Left renal pelvis (tissue), 4 donors: Measurements from ENCODE around the gene FOXA3. TPM values are rescaled to one million over a fixed set of nuclear protein-coding genes. Genes with fewer than 3 reads are reported as not detected.
"Not testable (repeated sequence)": the region's sequence is repeated elsewhere in the genome, so short reads cannot be mapped to it uniquely, and the experiment has no call there.

Experiments
- DNase-seq, 4 donors: peaks; one replicate each; pipeline ENCODE4 v3.0.0-alpha.2; 2013; ENCODE audit warnings: low read depth in 4 of 4, low spot score in 3 of 4
- polyA plus RNA-seq, 4 donors: library from polyadenylated mRNA; unstranded; fragments of 120-200 nt; gene quantifications; one replicate each; pipeline ENCODE4 v1.2.1, GENCODE V29; 2013; ENCODE audit not compliant: insufficient read length in 4 of 4

Gene FOXA3
- polyA plus RNA-seq, 4 donors: 0.11 to 0.76 (median 0.31) TPM

DNA sequence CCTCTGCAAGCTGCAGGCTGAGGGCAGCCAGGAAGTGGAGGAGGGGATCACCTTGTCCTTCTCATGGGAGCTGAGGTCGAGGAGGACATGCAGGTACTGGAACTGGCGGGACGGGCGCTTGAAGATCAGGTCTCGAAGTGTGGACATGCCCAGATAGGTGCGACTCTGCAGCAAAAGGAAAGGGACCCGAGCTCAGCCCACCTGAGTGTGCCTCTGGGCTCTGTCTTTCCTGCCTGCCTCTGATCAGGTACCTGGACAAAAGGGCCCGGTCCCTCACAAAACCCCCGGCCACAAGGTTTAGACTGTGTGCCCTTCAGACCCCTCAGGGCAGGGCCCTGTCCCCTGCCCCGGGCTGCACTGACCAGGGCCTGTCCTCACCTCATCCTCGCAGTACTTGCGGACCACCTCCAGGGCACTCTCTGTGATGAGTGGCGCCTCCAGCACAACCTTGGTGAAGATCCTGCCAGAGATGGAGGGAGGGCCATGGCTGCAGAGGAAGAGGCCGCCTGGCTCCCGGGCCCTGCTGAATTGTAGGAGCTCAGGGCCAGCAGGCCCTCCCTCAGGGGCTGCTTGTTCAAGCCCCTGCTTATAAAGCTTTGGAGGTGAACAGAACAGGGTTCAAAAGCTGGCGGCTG, 36.5 kb upstream of the FOXA3 start:
- no peak for DNase-seq

- DNase-seq: no peak
Observed at GRCh38 chr19:45828523-45828922, 35.6 kb upstream of the FOXA3 start.

DNA sequence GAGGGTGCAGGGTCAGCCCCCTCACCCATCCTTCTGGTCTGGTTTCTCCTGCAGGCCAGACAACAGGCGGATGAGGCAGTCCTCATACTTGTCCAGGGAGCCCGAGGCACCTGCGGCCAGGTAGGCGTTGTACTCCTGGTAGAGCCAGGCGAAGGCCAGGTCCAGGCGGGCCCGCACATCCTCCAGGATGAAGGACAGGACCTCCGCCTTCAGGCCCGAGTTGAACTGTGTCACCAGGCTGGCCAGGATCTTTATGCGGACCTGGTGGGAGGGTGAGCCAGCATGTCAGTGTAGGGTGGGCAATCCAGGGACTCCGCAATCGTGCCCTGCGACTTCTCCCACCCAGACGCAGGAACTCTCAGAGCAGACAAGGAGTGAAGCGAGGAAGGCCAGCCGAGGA, 35.2 kb upstream of the FOXA3 start:
- no peak for DNase-seq

DNA sequence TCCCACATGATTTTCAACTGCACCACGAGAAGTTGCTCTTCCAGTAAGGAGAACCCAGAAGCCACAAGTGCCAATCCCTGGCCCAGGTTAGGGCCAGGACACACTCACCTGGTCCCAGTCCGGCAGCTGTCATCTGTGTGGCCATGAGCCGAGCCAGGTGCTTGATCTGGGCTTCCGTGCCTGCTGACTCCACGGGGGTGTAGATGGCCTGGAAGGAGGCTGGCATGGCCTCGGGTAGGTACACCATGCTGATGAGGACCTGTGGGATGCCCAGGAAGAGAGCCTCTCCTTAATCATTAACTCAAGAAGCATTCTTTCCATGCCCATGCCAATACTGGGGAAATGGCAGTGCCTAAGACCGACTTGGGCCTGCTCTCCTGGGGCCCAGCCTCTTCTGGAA, 29.2 kb upstream of the FOXA3 start:
- DNase-seq: no peak

DNA sequence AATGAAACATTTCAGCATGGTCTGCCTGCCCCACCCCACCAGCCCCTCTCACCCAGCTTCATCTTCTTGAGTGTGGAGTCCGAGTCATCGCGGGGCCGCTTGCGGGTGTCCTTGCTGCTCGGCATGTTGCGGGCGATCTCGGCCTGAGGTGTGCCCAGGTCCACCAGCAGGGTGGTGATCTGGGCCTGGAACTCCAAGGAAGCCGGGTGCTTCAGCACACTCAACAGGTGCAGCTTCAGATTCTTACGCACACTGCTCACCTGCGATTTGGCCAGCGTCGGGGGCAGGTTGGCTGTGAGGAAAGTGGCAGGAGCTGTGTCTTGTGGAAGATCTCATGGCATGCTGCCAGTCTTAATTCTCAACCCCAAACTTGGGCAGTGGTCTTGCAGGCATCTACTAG, 21.9 kb upstream of the FOXA3 start:
- no peak for DNase-seq

- no peak for DNase-seq
Observed at GRCh38 chr19:45847663-45848062, 16.5 kb upstream of the FOXA3 start.

- no peak for DNase-seq
Observed at GRCh38 chr19:45848922-45849321, 15.2 kb upstream of the FOXA3 start.

GRCh38 chr19:45852145-45852750, 11.9 kb upstream of the FOXA3 start:
- no peak for DNase-seq

DNA sequence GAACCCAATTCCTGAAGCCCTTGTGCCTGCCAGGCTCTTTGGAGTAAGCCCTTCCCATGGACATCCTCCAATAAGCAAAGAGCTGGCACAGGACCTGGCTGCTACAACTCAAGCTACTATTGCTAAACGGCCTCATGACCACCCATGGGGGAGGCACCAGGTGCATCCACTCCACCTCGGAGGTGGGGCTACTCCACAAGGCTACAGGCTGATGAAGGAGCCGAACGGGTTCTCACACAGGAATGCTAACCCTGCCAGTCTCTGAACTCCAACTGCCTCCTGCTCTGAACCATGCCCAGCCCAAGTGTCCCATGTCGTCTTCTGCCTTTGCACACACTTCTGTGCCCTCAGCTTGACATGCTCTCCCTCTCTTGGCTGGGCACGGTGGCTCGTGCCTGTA, 11.1 kb upstream of the FOXA3 start:
- DNase-seq: no peak

GRCh38 chr19:45854167-45854778, 9.9 kb upstream of the FOXA3 start:
- DNase-seq: no peak

- no peak for DNase-seq
Observed at GRCh38 chr19:45860359-45861259, 3.5 kb upstream of the FOXA3 start.

DNA sequence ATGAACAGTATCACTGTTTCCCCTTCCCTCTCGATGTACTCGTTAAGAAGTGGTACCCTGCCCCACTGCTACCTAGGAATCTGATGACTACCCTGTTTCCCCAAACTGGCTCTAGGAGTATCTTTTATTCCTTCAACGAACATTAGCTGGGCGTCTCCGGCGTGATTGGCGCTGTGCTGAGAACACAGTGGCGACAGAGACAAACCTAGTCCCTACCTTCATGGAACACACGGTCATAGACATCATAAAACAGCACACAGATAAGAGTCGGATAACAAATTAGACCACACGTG, 1.9 kb upstream of the FOXA3 start:
- DNase-seq: no peak

DNA sequence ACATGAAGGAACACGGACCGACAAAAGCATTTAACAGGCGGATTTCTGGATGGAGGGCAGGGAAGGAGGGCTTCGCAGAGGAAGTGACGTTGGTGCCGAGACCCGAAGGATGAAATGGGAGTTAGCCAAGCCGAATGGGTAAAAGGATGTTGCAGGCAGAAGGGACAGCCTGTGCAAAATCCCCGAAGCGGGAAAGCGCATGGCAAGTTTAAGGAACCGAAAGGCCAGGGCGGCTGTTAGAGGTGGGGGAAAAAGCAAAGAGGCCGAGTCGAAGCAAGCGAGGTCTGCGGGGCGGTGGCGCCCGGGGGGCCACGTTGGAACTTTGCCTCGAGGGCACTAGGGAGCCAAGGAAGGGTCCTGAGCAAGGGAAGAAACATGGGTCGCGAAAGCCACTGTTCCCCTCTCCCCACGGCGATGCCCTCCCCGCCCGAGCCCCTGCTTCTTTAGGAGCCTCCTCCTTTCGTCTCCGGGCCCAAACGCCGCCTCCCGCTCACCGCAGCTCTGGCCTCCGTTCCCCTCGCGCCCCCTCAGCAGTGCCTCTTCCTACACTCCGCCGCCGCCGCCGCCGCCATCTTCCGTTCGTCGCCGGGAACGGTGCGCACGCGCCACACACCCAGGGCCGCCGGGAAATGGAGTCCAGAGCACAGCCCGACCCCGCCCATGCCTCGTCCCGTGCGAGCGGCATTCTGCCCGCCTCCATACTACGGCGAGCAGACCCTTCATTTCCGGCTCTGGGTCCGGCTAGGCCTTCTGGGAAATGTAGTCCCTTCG, 1.4 kb upstream of the FOXA3 start, which contains the start of gene SYMPK:
Gene SYMPK (minus strand): TSS at position 584 of the 771 bp plus-strand sequence. CDS start 8,652 bp downstream, outside the sequence.
- DNase-seq: peak; percentile 95 to 98 (median 97)

DNA sequence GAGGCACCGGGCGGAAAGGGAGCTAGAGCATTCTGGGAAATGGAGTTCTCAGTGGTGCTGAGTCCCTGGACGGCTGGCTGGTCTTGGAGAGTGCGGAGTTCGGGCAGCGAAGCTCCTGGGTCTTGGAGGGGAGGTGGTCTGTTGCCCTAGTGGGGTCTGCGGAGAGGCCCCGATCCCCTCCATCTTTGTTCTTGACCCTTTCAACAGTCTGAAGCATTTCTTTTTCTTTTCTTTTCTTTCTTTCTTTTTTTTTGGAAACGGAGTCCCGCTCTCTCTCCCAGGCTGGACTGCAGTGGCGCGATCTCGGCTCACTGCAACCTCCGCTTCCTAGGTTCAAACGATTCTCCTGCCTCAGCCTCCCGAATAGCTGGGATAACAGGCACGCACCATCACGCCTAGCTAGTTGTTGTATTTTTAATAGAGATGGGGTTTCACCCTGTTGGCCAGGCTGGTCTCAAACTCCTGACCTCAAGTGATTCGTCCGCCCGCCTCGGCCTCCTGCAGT, 739 bp upstream of the FOXA3 start:
- DNase-seq: no peak

DNA sequence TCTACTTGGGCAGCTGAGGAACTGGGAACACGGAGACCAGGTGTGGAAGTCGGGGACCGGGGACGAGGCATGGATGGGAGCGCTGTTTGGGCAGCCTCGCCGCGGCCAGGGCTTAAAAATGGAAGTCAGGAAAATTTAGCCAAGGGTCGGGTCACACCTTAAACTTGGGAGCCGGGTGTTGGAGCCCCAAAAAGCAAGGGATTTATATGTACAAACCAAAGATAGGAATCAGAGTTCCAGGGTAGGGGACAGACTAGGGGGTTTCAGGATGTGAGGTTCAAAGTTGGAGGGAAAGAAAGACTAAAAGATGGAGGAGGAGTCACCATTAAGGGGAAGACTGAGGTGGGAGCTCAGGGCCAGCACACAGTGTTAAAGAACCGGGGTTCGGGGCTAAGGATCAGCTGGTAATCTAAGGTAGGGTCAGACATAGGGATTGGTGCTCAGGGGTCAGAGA, 530 bp downstream of the FOXA3 start:
- no peak for DNase-seq

- no peak for DNase-seq
Observed at GRCh38 chr19:45865269-45865948, 1.3 kb downstream of the FOXA3 start.

DNA sequence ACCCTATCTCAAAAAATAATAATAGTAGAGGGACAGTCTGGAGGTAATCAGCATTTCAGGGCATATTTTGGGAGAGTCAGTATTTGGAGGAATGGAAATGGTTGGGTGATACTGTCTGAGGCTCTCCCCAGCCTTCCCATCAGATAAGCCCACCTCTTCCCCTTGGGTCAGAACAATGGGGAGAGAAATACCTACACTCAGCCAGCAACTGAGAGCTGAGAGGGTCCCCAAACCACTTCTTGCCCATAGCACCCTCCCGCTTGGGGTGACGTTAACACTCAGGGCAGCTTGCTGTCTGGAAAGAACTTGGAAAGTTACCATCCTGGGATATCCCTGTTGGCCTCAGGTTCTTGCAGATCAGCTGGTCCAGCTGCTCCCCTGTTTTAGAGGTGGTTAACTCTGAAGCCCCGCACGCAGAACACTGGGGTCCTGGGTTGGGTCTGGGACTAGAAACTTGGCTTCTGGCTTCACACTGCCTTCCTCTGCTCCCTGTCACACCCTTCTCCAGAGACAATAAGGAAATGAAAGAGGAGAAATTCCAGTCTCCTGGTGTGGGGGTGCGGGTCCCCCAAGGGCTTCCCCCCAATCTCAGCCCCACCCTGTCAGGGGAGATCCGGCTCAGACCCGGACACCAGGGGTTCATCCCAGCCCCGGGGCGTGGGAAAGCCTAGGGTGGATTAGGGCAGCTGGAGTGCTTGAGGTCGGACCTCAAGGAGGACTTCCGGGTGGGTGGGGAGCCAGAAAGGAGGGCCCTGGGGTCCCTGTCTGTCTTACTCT, 2.5 kb downstream of the FOXA3 start:
- no peak for DNase-seq

- DNase-seq: not testable (repeated sequence)
Observed at GRCh38 chr19:45867241-45867640, 3.1 kb downstream of the FOXA3 start.

GRCh38 chr19:45870798-45871197, 6.7 kb downstream of the FOXA3 start:
- no peak for DNase-seq
